Suprapubic skin (tissue), 4 donors: ENCODE data around the gene USP10. TPM values are rescaled to one million over a fixed set of nuclear protein-coding genes. Genes with fewer than 3 reads are reported as not detected.

Experiments
- DNase-seq, 2 donors: peaks; one replicate each; pipeline ENCODE4 v3.0.0-alpha.2; 2019; ENCODE audit warnings: low spot score in 2 of 2
- H3K27ac ChIP-seq: fragments of 200-600 bp; sonication (generic); one replicate; pipeline ENCODE4 v1.5.1; 2019
- H3K27me3 ChIP-seq: fragments of 200-600 bp; sonication (generic); one replicate; pipeline ENCODE4 v1.5.1; 2019
- H3K36me3 ChIP-seq: fragments of 200-600 bp; sonication (generic); one replicate; pipeline ENCODE4 v1.5.1; 2019
- H3K4me1 ChIP-seq: fragments of 200-600 bp; sonication (generic); one replicate; pipeline ENCODE4 v1.5.1; 2019
- H3K4me3 ChIP-seq: fragments of 200-600 bp; sonication (generic); one replicate; pipeline ENCODE4 v1.5.1; 2019; ENCODE audit warnings: mild to moderate bottlenecking
- H3K9me3 ChIP-seq: fragments of 200-600 bp; sonication (generic); one replicate; pipeline ENCODE4 v1.5.1; 2019
- EP300 ChIP-seq: sonication (generic); formaldehyde crosslinking; IDR thresholded peaks from one replicate; pipeline ENCODE4 v1.6.1; 2017; ENCODE audit warnings: antibody characterized with exemption
- POLR2A ChIP-seq, 2 donors: fragments of 450-650 bp; IDR thresholded peaks; one replicate each; pipeline ENCODE4 v1.6.1; 2017; ENCODE audit warnings: antibody characterized with exemption in 2 of 2, mild to moderate bottlenecking in 2 of 2, moderate library complexity in 2 of 2
- POLR2AphosphoS5 ChIP-seq, 3 donors: sonication (generic); formaldehyde crosslinking; IDR thresholded peaks; one replicate each; pipeline ENCODE4 v1.6.1; 2017; ENCODE audit warnings: antibody characterized with exemption in 3 of 3
- WGBS: methylation state at CpG from one replicate; pipeline ENCODE4 v1.1.5; 2018; 5-methylcytosine and 5-hydroxymethylcytosine counted together
- total RNA-seq, 4 donors: library from RNA; depleted of rRNA; stranded (reverse); fragments of >200 nt; gene quantifications; one replicate each; pipeline ENCODE4 v1.1.0, GENCODE V29; 2016
- TF ChIP-seq, protein P1 (sequence below), 2 donors: fragments of 200-600 bp in 1 of 2; fragments of 450-650 bp in 1 of 2; sonication (generic) in 1 of 2; IDR thresholded peaks; one replicate each; pipeline ENCODE4 v1.5.1; 2016 to 2019; ENCODE audit warnings: antibody characterized with exemption in 2 of 2, mild to moderate bottlenecking in 1 of 2, moderate library complexity in 1 of 2

Gene USP10
- total RNA-seq, 4 donors from 2014 or later = 58.5 to 92.2 (median 69.8) TPM

DNA sequence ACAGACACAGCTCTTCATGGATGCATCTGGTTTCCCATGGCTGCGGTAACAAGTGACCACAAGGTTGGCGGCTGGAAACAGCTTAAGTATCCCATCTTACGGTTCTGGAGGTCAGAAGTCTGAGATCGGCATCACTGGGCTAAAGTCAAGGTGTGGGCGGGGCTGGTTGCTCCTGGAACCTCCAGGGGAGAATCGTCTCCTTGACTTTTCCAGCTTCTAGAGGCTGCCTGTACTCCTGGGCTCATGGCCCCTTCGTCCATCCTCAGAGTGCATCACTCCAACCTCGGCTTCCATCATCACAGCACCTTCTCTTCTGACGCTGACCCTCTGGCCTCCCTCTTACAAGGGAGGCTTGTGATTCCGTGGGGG lies 107.1 kb downstream of the USP10 start:
- no peaks in the 10 kb centered on the region for H3K36me3 ChIP-seq
- H3K9me3 ChIP-seq = no peaks in the 10 kb centered on the region
- H3K4me1 ChIP-seq = peaks cover 9% of the 10 kb centered on the region
- H3K4me3 ChIP-seq = no peak overlapping the region
- DNase-seq = no peak
- no peaks in the 10 kb centered on the region for H3K27me3 ChIP-seq
- H3K27ac ChIP-seq = no peak overlapping the region
- WGBS = 85% methylated on average over 10 of the region's 10 CpGs
- TF ChIP-seq, protein P1, sequence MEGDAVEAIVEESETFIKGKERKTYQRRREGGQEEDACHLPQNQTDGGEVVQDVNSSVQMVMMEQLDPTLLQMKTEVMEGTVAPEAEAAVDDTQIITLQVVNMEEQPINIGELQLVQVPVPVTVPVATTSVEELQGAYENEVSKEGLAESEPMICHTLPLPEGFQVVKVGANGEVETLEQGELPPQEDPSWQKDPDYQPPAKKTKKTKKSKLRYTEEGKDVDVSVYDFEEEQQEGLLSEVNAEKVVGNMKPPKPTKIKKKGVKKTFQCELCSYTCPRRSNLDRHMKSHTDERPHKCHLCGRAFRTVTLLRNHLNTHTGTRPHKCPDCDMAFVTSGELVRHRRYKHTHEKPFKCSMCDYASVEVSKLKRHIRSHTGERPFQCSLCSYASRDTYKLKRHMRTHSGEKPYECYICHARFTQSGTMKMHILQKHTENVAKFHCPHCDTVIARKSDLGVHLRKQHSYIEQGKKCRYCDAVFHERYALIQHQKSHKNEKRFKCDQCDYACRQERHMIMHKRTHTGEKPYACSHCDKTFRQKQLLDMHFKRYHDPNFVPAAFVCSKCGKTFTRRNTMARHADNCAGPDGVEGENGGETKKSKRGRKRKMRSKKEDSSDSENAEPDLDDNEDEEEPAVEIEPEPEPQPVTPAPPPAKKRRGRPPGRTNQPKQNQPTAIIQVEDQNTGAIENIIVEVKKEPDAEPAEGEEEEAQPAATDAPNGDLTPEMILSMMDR (IDR thresholded peaks at IDR 0.05) = no peak
- TF ChIP-seq POLR2A (IDR thresholded peaks at IDR 0.05) (no peak), EP300 (no peak), POLR2AphosphoS5 (IDR thresholded peaks at IDR 0.05) (no peak)

DNA sequence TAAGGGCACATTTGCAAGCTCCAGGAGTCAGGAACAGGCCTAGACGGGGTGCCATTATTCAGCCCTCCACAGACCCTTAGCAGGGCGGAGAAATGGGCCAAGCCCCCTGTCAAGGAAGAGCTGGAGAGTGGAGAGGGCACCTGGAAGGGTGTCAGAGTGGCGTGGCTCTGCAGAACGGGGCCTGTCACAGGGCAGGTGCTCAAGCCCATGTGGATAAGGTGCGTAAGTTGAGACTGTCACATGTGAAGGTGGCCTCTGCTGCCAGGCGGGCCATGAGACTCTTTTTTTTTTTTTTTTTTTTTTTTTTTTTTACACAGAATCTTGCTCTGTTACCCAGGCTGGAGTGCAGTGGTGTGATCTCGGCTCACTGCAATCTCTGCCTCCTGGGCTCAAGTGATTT lies 108.0 kb downstream of the USP10 start:
- Histone ChIP-seq H3K27ac (no peak overlapping the region), H3K36me3 (no peaks in the 10 kb centered on the region), H3K4me1 (peaks cover 9% of the 10 kb centered on the region), H3K27me3 (no peaks in the 10 kb centered on the region), H3K9me3 (no peaks in the 10 kb centered on the region), H3K4me3 (no peak overlapping the region)
- DNase-seq = no peak
- TF ChIP-seq EP300 = no peak
- no peak for TF ChIP-seq POLR2A (IDR thresholded peaks at IDR 0.05)
- TF ChIP-seq POLR2AphosphoS5 (IDR thresholded peaks at IDR 0.05) = no peak
- TF ChIP-seq, protein P1 (IDR thresholded peaks at IDR 0.05) = no peak
- WGBS = 92% methylated on average over 7 of the region's 7 CpGs

DNA sequence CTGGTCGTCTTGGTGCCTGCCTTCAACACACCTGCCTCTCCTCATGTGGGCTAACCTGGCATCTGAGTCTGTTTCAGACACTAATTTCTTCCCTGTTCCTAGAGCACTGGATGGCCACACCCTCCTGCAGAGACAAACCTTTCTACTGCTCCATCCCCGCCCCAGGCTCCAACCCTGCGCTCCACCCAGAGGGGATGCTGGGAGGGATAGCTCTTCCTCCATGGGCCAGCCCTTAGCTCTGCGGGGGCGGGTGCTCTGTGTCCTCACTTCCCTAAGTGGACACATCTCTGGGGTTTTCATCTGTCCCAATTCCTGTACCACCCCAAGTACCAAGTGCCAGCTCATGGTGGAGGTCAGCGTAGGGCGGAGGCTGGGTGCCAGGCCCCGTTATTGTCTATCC lies 109.0 kb downstream of the USP10 start:
- H3K27ac ChIP-seq = no peak overlapping the region
- no peaks in the 10 kb centered on the region for H3K9me3 ChIP-seq
- H3K36me3 ChIP-seq = no peaks in the 10 kb centered on the region
- no peak for DNase-seq
- H3K27me3 ChIP-seq = no peaks in the 10 kb centered on the region
- whole genome bisulfite sequencing = 89% methylated on average over 8 of the region's 8 CpGs
- H3K4me3 ChIP-seq = no peak overlapping the region
- no peak for TF ChIP-seq POLR2AphosphoS5 (IDR thresholded peaks at IDR 0.05)
- TF ChIP-seq POLR2A (IDR thresholded peaks at IDR 0.05) = no peak
- TF ChIP-seq, protein P1 (IDR thresholded peaks at IDR 0.05) = no peak
- TF ChIP-seq EP300 = no peak
- peaks cover 9% of the 10 kb centered on the region for H3K4me1 ChIP-seq

DNA sequence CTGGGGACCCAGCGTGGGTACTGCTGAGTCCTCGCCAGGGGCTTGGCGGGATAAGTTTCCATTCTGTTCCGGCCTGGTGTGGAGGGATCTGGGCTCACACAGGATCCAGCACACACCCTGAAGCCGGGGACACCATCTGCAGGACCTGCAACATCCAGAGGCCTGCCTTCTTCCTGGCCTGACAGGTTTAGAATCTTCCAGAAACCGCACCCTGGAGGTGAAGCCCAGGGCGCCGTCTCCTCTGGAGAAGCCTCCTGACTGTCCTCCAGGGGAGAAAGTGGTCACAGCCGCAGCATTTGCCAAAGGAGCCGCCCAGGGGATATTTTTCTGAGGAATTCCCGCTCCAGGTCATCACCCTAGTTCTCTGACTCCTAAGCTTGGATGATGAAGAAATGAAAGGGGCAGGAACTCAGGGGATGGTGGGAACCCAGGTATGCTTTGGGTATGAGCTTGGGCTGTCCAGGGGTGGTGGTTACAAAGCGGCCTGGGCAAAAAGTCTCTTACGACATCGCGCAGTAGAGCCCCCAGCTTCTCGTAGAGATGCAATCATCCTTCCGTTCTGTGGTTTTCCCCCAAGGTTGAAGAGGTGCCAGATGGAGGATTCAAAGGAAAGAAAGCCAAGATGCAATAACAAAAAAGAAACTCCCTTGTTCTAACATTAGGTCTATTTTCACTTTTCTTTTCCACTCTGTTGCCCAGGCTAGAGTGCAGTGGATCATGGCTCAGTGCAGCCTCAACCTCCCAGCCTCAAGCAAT lies 110.9 kb downstream of the USP10 start:
- 56% methylated on average over 12 of the region's 17 CpGs for WGBS
- no peak overlapping the region for H3K27ac ChIP-seq
- TF ChIP-seq, protein P1 (IDR thresholded peaks at IDR 0.05) = no peak
- TF ChIP-seq POLR2AphosphoS5 (IDR thresholded peaks at IDR 0.05) (no peak), POLR2A (IDR thresholded peaks at IDR 0.05) (no peak), EP300 (no peak)

DNA sequence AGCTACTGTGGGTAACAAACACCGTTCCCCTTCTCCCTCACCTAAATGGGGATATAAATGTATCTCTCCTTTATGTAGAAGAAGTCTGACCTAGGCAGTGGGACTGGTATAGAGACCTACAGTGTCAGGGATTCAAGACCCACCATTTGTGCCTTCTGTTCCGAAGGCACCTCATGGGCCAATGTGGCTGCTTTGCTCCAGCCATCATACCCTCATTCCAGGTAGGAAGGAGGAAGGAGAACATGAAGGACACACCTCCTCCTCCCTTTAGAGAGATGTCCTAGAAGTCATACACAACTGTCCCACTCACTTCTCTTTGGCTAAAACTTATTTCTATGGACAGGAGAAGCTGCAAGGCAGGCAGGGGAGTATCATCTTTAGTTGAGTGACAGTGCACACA lies 111.7 kb downstream of the USP10 start:
- TF ChIP-seq EP300 = no peak
- Histone ChIP-seq H3K27me3 (no peaks in the 10 kb centered on the region), H3K36me3 (no peaks in the 10 kb centered on the region), H3K4me3 (no peak overlapping the region), H3K4me1 (peaks cover 7% of the 10 kb centered on the region), H3K9me3 (no peaks in the 10 kb centered on the region), H3K27ac (no peak overlapping the region)
- 100% methylated on average over 2 of the region's 2 CpGs for WGBS
- DNase-seq = no peak

More for the DNA sequence above, 110.9 kb downstream of the USP10 start:
- Histone ChIP-seq H3K36me3 (no peaks in the 10 kb centered on the region), H3K27me3 (no peaks in the 10 kb centered on the region), H3K4me1 (peaks cover 9% of the 10 kb centered on the region), H3K9me3 (no peaks in the 10 kb centered on the region), H3K4me3 (no peak overlapping the region)
- no peak for DNase-seq
